Mesothelial cell of epicardium (in vitro differentiated cells): Measurements from ENCODE around the gene TENM4. TPM values are rescaled to one million over a fixed set of nuclear protein-coding genes. Genes with fewer than 3 reads are reported as not detected.

Experiments used
- DNase-seq, 2 experiments: peaks; one replicate each; pipeline ENCODE4 v3.0.0; 2021; ENCODE audit warnings: low spot score in 2 of 2; ENCODE audit not compliant: unreplicated experiment in 2 of 2
- H3K27ac Mint-ChIP-seq: 2 replicates; pipeline ENCODE4 v1.8.0; 2021; ENCODE audit warnings: mixed read lengths
- H3K27me3 Mint-ChIP-seq: 2 replicates; pipeline ENCODE4 v1.8.0; 2021; ENCODE audit warnings: low read depth, mixed read lengths
- H3K36me3 Mint-ChIP-seq: 2 replicates; pipeline ENCODE4 v1.8.0; 2021; ENCODE audit warnings: mixed read lengths
- H3K4me1 Mint-ChIP-seq: 2 replicates; pipeline ENCODE4 v1.8.0; 2021; ENCODE audit warnings: mixed read lengths
- H3K4me3 Mint-ChIP-seq: 2 replicates; pipeline ENCODE4 v1.8.0; 2021; ENCODE audit warnings: mild to moderate bottlenecking, moderate library complexity, mixed read lengths
- H3K9me3 Mint-ChIP-seq: 2 replicates; pipeline ENCODE4 v1.8.0; 2021; ENCODE audit warnings: mixed read lengths
- CTCF ChIP-seq: fragments of 200-600 bp; sonication (generic); IDR thresholded peaks from one replicate; pipeline ENCODE4 v1.5.0; 2021; ENCODE audit warnings: antibody characterized with exemption; ENCODE audit not compliant: unreplicated experiment
- total RNA-seq: library from RNA; stranded (reverse); gene quantifications from 3 replicates; pipeline ENCODE4 v1.2.1, GENCODE V29; 2021

Gene TENM4
- total RNA-seq, 1 donor from 2014 or later, result 187 TPM

GRCh38 chr11:79332017-79332416 lies 108.8 kb downstream of the TENM4 start:
- H3K4me1 Mint-ChIP-seq, result peaks cover 18% of the 10 kb centered on the region
- H3K9me3 Mint-ChIP-seq, result no peaks in the 10 kb centered on the region

GRCh38 chr11:79331203-79331901 lies 109.5 kb downstream of the TENM4 start:
- DNase-seq, result no peak
- TF ChIP-seq CTCF, result no peak
- Mint-ChIP-seq H3K36me3 (no peaks in the 10 kb centered on the region), H3K9me3 (no peaks in the 10 kb centered on the region), H3K27ac (peak overlapping the region; percentile 85), H3K27me3 (no peaks in the 10 kb centered on the region), H3K4me3 (no peak overlapping the region), H3K4me1 (peaks cover 18% of the 10 kb centered on the region)

More at GRCh38 chr11:79332017-79332416, 108.8 kb downstream of the TENM4 start:
- H3K27me3 Mint-ChIP-seq, result no peaks in the 10 kb centered on the region
- H3K36me3 Mint-ChIP-seq, result no peaks in the 10 kb centered on the region
- no peak overlapping the region for H3K4me3 Mint-ChIP-seq
- H3K27ac Mint-ChIP-seq, result no peak overlapping the region
- TF ChIP-seq CTCF, result no peak
- no peak for DNase-seq

- no peak for DNase-seq
- H3K9me3 Mint-ChIP-seq, result no peaks in the 10 kb centered on the region
- H3K4me3 Mint-ChIP-seq, result no peak overlapping the region
- H3K36me3 Mint-ChIP-seq, result no peaks in the 10 kb centered on the region
- peak overlapping the region; percentile 85 for H3K27ac Mint-ChIP-seq
- no peaks in the 10 kb centered on the region for H3K27me3 Mint-ChIP-seq
- TF ChIP-seq CTCF, result no peak
- H3K4me1 Mint-ChIP-seq, result peaks cover 18% of the 10 kb centered on the region
Observed at GRCh38 chr11:79330651-79331050, 110.2 kb downstream of the TENM4 start.

GRCh38 chr11:79329561-79329960 lies 111.3 kb downstream of the TENM4 start:
- H3K4me3 Mint-ChIP-seq, result no peak overlapping the region
- DNase-seq, result no peak
- H3K27me3 Mint-ChIP-seq, result no peaks in the 10 kb centered on the region
- no peak for TF ChIP-seq CTCF
- peaks cover 18% of the 10 kb centered on the region for H3K4me1 Mint-ChIP-seq
- no peaks in the 10 kb centered on the region for H3K9me3 Mint-ChIP-seq
- H3K27ac Mint-ChIP-seq, result no peak overlapping the region
- H3K36me3 Mint-ChIP-seq, result no peaks in the 10 kb centered on the region

- Mint-ChIP-seq H3K27me3 (no peaks in the 10 kb centered on the region), H3K4me1 (peaks cover 15% of the 10 kb centered on the region), H3K9me3 (no peaks in the 10 kb centered on the region), H3K36me3 (no peaks in the 10 kb centered on the region), H3K4me3 (no peak overlapping the region), H3K27ac (no peak overlapping the region)
- no peak for TF ChIP-seq CTCF
- no peak for DNase-seq
Observed at GRCh38 chr11:79328402-79328801, 112.4 kb downstream of the TENM4 start.
